ENCODE data around the gene DISP3.

Gene DISP3

DNA sequence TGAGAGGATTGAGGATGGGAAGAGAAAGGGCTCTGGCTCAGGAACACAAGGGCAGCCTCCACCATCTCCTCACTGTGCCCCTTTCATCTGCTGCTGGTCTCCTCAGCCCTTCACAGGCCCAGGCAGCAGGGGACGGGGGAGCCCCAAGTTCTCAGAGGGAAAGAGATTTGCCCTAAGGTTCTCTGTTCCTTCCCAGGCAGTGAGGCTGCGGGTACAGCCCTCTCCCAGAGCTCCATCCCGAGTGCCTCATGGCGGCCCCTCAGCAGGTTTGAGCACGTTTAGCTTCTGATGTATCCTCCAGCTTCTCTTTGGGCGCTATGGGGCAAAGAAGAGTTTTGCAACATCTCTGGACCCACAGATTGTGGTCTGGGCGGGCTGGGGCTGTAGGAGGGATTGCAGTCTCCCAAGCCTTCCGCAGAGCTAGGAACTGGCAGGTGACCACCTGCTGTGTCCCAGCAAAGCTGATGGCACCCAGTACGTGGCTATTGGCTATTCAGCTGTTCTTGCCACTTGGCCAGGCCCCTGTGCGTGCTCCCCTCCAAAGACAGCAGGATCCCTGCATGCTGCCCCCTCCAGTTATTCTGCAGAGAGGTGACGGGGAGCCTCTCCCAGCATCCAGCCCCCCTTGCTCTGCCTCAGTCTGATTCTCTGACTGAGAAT is 10.1 kb downstream of the DISP3 start:
- no peak for DNase-seq

DNA sequence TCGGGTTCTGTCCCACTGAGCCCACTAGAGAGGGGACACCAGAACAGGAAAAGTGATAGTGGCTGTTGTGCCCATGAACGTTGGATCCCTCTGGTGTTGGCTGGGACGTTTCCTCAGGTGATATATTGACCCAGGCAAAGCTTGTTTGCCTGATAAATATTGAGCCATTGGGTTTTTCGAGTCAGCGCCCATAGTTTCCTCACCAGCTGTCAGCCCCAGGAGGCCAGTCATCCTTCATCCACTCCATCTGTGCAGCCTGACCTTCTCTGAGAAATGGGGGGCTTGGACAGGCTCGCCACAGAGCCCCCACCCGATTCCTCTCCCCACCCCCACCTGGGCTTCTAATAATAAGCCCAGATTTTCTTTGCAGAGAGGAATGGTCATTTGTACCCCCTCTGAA is 13.3 kb downstream of the DISP3 start:
- DNase-seq, result no peak

DNA sequence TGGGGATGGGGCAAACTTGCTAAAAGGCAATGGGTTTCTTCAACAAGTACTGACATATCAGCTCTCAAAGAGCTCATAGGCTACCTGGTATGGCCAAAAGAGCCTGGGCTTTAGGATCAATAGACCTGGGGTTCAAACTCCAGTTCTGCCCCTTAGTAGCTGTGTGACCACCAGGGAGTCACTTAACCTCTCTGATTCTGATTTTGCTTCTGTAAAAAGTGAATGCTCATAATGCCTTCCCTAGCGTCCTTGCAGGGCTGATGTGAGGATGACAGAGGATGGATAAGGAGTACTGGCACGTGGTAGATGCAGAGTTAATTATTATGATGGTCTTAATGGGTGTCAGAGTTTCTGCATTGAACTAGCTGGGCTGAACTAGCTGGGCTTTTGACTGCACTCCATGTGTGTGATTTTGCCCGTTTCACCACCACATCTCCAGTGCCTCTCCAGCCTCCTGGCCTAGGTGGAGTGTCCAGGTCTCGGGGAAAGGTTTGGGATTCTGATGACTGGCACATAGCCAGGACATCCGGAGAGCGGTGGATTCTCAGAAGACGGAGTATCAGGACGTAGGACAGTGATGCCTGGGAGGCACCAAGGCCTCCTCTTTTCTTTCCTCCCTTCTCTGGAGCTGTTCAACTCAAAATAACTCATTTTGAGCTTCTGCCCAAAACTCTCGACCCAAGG is 15.2 kb downstream of the DISP3 start:
- DNase-seq, result no peak

DNA sequence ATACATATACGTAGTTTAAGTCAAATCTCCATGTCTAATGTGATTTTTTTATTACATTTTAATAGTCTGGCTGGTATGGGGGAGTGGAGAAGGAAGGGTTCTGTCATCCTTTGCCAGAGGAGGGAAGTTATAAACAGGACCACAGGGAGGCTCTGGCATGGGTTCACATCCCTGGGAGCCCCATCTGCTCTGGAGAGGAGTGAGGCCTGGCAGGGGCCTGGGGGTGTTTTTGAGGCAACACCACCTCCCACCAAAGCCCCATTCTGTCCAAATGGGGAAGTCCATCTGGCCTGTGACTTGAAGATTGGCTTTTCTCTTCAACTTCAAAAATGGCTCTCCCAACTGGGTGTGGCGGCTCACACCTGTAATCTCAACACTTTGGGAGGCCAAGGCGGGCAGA is 15.8 kb downstream of the DISP3 start:
- DNase-seq, result no peak

DNA sequence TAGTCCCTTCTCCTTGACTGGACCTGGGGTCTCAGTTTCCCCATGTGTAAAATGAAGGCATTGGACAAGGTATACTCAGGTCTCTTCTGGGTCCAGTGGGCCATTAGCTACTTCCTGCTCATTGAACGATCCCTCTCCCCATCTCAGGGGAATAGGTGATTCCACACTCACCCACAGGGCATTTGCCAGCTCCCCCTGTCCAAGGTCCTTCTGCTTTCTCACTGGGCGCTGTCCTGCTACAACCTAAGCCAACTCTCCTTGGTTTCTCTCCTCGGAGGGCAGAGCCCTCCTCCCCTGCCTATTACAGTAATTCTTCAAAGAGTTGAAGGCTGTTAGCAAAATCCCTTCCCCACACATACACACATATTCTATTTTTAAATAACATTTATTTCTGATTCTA is 16.6 kb downstream of the DISP3 start:
- no peak for DNase-seq

DNA sequence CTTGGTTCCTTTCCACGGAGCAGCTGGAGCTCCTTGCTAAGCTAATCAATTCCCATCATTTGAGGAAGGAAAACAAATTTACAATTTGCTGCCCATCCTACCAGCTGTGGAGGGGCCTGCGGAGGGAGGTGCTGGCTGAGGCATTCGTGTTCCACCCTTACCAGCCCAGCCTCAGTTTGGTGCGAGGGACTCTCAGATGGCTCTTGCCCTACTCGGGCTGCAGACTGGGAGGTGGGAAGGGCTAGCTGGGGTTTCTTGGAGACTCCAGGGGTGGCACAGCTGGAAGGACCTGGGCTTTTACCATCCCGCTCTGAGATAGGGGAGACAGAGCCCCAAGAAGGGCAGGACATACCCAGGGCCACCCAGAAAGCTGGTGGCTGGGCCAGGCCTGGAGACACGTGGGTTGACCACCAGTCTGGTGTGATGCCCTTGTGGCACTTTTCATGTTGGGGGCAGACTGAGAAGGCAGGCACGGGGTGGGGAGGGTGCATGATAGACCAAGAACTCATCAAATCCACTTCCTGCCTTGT is 17.7 kb downstream of the DISP3 start:
- DNase-seq, result no peak

DNA sequence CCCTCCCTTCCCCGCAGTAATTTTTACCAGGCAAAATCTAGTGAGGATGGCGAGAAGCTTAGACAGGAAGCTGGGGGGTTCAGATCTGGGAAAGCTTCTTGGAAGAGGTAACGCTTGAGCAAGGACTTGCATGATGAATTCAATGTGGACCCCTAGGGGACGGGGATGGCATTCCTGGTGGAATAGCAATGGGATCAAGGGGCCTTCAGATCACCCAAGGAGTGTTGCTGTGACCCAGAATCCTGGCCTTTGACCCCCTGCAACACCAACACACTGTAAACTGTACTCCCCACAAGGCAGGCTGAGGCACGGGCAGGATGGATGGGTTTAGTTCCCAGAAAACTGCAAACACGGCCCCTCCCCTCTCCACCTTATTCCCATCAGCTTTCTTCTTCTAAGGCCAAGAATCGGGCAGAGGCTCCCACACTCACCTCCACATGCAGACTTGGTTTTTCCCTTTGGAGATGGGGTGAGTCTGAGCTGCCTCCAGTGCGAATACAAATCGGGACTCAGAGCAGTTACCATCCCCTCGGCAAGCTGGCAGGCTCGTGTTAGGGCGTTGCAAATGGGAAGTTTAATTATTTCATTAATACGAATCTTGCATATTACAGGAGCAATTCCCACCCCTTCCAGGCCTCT is 20.1 kb downstream of the DISP3 start:
- no peak for DNase-seq

DNA sequence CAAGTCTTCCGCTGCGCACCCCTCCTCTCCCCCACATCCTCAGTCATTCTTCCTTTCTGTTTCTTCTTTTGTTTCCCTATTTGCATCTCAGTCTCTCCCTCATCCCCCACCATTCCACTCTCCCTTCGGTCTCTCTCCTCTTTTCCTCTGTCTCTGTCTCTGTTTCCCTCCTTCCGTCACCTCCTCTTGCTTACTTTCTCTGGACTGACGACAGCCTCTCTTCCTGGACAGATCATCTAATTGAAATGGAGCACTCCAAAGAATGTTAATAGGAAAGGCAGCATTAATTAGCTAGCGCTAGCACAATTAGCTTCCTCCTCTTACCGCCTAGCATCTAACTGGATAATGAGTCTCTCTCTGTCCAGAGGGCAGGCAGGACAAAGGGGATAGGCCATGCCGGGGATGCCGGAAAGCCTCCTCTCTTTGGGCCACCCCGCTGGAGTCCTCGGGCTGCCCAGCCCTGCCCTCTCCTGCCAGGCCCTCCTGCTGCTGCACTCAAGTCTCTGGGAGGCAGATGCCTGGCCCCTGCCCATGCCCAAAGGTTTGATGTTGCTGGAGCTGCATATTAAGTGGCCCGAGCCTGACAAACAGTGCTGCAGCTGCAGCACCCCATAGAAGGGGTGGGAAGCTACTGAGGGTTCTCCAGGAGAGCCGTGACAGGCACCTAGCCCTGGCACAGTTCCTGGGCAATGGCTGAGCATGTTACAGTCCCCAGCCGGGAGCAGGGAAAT is 20.8 kb downstream of the DISP3 start:
- no peak for DNase-seq

DNA sequence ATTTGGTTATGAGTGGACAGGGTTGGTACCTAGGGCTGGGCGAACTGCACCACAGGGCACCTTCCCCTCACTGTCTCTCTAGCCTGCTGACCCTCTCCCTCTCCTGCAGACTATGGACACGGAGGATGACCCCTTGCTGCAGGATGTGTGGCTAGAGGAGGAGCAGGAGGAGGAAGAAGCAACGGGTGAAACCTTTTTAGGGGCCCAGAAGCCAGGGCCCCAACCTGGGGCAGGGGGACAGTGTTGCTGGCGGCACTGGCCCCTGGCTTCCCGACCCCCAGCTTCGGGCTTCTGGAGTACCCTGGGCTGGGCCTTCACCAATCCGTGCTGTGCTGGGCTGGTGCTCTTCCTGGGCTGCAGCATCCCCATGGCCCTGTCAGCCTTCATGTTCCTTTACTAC is 21.9 kb downstream of the DISP3 start:
- no peak for DNase-seq

DNA sequence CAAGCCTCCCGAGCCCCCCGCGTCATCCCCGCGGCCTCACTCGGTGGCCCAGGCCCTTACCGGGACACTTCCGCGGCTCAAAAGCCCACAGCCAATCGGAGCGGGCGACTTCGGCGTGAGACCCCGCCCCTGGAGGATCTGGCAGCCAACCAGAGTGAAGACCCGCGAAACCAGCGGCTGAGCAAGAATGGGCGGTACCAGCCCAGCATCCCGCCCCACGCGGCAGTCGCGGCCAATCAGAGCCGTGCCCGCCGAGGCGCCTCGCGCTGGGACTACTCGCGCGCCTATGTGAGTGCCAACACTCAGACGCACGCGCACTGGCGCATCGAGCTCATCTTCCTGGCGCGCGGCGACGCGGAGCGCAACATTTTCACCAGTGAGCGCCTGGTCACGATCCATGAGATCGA is 22.5 kb downstream of the DISP3 start:
- DNase-seq, result peak; percentile 14

DNA sequence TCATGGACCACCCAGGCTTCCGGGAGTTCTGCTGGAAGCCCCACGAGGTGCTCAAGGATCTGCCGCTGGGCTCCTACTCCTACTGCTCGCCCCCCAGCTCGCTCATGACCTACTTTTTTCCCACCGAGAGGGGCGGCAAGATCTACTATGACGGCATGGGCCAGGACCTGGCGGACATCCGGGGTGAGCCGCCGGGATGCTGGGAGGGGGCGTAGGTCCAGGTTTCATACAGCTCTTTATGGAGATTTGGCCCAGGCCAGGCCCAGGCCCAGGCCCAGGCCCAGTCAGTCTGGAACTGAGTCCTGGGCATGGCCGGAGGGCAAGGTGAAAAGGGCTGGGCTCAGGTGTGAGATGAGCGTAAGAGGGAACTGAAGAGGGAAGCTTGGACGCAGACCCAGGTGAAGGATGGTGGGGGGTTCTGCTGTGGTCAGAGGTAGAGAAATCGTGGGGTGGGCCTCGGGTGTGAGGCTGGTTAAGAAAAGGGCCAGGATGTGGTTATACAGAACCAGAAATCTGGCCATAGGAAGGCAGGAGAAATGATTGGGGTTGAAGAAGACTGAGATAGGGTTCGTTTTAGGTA is 23.0 kb downstream of the DISP3 start:
- DNase-seq, result no peak

DNA sequence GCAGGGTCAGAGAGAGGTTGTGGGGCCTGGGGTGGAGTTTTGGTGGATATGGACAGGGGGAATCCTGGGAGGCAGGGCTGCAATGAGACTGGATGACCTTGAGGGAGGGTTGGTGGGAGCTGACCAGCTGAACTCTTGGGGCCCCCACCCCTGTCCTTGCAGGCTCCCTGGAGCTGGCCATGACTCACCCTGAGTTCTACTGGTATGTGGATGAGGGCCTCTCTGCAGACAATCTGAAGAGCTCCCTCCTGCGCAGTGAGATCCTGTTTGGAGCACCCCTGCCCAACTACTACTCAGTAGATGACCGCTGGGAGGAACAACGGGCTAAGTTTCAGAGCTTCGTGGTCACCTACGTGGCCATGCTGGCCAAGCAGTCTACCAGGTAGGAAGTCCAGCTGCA is 23.6 kb downstream of the DISP3 start:
- DNase-seq, result no peak

DNA sequence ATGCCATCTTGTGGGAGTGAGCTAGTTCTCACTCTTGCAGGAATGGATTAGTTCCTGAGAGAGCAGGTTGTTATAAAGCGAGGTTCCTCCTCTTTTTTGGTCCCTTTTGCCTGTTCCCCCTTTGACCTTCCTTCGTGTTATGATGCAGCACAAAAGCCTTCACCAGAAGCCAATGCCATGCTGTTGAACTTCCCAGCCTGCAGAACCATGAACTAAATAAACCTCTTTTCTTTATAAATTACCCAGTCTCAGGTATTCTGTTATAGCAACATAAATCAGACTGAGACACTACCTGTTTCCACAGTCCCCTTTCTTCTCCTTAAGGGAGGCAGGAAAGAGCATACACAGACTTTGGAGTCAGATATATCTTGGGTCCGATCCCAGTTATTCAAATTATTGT is 25.6 kb downstream of the DISP3 start:
- no peak for DNase-seq

DNA sequence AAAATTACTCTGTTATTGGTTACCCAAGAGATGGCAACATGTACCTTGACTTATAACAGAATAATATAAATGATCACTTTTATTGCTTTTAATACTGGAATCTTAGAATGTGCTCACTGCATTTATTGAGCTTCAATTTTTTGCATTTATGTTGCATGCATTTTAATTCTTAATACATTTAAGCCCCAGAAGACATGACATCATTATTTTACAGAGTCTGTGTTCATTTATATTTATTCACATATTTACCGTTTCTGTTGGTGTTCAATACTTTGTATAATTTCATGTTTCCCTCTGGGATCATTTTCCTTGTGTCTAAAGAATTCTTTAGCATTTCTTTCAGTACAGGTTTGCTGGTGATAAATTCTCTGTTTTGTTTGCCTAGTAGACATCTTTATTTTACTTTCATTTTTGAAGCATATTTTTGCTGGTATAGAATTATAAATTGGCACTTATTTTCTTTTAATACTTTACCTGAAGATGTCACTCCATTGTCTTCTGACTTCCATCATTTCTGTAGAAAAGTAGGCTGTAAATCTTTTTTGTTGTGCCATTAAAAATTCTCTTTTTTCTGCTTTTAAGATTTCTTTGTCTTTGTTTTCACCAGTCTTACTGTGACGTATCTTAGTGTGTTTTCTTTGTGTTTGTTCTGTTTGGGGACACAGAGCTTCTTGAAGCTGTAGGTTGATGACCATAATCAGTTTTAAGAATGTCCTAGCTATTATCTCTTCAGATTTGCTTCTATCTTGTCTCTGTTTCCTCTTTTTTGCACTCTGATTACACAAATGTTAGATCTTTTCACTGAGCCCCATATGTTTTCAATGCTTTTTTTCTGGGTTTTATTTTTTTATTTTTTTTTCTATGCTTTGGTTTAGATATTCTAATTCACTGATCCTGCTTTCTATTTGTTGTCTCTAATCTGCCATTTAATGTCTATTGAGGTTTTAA is 26.9 kb downstream of the DISP3 start:
- DNase-seq, result no peak

DNA sequence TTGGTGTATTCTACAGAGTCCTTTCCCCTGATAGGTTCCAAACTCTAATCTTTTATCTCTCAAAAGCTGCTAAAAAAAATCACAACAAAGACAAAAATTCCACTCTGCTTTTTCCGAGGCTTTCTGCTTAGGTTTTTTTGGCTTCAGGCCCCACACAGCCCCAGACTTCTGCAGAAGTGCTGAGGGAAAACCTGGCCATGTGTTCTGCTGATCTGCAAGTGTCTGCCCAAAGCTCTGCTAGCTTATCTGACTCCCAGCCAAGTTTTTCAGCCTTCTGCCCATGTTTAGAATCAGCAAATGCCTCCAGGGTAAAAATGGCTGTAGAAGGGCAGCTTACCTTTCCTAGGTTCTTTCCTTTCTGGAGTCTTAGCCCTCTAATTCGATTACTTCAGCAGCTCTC is 28.4 kb downstream of the DISP3 start:
- no peak for DNase-seq

DNA sequence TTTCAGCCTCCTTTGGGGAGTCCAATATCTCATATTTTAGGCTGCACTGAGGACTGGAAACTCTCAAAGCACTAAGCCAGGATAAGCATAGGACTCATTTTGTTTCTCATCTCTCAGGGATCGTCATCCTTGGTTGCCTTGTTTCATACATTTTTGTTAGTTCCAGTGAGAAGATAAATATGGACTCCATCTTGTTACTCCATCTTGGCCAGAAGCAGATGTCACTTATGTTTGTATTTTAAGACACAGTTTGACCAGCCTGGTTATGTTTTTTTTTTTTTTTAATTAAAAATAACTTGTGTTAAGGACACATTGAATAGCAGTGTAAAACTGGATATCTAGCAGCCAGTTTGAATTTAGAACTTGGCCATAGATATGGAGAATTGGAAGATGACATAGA is 34.7 kb downstream of the DISP3 start:
- no peak for DNase-seq

DNA sequence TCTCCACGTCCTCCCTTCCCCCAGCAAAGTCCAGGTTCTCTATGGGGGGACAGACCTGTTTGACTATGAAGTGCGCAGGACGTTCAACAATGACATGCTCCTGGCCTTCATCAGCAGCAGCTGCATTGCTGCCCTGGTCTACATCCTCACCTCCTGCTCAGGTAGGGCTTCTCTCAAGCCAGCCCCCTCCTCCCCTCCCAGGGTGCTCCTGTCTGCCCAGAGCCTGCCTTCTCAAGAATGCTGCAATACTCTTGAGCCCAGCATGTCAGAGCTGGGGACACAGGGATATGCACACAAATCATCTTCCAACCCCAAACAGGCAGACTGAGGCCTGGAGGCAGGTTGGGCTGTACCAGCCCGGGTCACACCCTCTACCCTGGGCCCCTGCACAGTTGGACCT is 35.4 kb downstream of the DISP3 start:
- no peak for DNase-seq

DNA sequence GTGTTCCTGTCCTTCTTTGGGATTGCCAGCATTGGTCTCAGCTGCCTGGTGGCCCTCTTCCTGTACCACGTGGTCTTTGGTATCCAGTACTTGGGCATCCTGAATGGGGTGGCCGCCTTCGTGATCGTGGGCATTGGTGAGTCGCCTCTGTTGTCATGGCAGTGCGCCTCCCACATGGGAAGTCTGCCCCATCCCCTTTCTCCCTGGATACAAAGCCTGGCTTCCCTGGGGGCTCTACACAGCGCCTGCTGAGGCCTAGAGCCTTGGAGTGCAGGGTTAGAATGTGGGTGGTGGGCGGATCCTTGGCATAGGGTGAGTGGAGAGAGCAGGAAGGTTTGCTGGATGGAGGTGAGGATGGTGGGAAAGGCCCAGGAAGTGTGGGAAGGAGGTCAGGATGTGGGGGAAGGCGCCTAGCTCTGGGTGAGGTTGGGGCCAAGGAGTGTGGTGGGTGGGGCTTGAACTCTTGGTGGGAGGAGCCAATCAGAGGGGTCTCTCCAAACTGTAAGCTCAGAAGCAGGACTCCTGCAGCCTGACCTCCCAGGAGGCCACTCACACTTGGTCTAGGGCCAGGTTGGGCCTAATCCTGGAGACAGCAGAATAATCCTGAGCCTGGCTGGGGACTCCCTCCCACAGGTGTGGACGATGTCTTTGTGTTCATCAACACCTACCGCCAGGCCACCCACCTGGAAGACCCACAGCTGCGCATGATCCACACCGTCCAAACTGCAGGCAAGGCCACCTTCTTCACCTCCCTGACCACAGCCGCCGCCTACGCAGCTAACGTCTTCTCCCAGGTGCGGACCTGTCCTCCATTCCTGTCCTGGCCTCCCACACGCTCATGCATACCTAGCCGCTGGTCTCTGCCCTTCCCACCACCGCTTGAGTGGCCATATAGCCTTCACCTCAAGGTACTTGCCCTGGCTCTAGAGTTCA is 36.7 kb downstream of the DISP3 start:
- no peak for DNase-seq

DNA sequence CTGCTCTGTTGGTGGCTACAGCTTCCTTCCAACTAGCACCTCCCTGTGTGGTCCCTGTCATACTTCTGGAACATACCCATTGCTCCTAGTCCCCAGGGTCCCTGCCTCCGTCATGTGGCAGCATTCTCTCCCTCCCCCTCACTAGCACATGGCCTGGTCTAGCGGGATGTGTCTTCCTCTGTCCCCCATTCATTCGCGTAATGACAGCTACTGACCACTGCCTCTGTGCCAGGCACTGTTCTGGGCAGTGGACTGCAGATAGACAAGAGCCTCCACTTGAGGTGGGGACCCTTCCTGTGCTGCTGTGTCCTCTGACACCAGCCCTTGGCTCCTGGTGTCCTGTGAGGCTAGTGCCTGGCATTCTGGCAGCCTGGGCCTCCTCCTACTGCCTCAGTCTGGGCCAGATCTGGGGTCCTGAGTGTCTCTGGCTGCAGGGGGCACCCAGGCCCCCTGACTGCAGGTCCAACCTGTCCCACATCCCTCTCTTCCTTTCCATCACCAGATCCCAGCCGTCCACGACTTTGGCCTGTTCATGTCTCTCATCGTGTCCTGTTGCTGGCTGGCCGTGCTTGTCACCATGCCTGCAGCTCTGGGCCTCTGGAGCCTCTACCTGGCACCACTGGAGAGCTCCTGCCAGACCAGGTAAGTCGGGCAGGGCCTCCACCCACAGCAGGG is 38.1 kb downstream of the DISP3 start:
- DNase-seq, result no peak

DNA sequence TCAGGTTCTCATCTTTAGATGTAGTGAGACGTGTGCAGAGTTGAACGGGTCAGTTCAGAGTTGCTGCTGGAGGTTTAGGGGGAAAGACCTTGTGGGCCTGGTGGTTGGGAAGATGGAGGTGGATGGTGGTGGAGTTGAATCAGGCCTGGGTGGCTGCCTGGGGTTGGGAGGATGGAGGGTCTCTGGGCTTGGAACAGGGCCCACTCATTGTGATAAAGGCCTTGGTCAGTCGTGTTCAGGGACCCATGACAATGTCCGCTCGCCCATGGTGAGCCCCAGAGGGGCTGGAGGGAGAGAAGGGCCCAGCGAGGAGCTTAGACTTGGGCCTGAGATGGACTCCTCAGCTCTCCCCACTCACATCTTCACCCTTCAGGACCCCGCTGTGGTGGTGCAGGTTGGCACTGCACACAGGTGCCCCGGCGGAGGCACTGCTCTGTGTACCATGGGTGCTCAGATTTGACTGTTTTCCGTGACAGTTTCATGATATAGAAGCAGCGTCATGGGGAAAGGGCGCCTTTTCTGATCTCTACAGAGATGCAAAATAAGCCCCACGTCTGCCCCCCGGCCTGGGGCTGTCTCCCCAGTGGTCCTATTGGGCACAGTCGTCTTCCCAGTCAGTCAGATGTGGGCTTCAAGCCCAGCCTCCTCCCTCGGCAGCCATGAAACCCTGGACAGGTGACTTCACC is 39.2 kb downstream of the DISP3 start:
- DNase-seq, result no peak
